Adrenal gland (tissue), 5 donors: ENCODE data around the gene MPP3.

Experiments
- POLR2A ChIP-seq, 2 donors: fragments of 450-650 bp; IDR thresholded peaks; one replicate each; pipeline ENCODE4 v1.6.1; 2017; ENCODE audit warnings: antibody characterized with exemption in 2 of 2, mild to moderate bottlenecking in 2 of 2, moderate library complexity in 1 of 2
- TF ChIP-seq, protein P1 (sequence below), 6 experiments: fragments of 450-650 bp in 4 of 6; fragments of 200-600 bp in 2 of 6; sonication (generic) in 1 of 6; IDR thresholded peaks; 1 replicate in 5 of 6; 2 replicates in 1 of 6; pipeline versions ENCODE4 v1.5.1 to v1.8.0; 2016 to 2021; ENCODE audit warnings: antibody characterized with exemption in 6 of 6, mild to moderate bottlenecking in 2 of 6, moderate library complexity in 1 of 6
- donor health status: DM: no; HTN: no; CAD: no.

DNA sequence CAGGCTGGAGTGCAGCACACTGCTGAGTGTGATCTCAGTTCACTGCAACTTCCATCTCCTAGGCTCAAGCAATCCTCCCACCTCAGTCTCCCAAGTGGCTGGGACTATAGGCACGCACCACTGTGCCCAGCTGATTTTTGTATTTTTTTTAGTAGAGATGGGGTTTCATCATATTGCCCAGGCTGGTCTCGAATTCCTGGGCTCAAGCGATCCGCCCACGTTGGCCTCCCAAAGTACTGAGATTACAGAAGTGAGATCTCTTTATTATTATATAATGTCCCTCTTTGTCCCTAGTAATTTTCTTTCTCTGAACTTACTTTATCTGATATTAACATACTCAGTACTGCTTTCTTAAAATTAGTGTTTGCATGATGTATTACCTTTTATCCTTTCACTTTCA lies 44.4 kb downstream of the MPP3 start:
- TF ChIP-seq, protein P1, sequence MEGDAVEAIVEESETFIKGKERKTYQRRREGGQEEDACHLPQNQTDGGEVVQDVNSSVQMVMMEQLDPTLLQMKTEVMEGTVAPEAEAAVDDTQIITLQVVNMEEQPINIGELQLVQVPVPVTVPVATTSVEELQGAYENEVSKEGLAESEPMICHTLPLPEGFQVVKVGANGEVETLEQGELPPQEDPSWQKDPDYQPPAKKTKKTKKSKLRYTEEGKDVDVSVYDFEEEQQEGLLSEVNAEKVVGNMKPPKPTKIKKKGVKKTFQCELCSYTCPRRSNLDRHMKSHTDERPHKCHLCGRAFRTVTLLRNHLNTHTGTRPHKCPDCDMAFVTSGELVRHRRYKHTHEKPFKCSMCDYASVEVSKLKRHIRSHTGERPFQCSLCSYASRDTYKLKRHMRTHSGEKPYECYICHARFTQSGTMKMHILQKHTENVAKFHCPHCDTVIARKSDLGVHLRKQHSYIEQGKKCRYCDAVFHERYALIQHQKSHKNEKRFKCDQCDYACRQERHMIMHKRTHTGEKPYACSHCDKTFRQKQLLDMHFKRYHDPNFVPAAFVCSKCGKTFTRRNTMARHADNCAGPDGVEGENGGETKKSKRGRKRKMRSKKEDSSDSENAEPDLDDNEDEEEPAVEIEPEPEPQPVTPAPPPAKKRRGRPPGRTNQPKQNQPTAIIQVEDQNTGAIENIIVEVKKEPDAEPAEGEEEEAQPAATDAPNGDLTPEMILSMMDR (IDR thresholded peaks at IDR 0.05): no peak
- no peak for TF ChIP-seq POLR2A (IDR thresholded peaks at IDR 0.05)
